BE2C (cell line): ENCODE results near the gene LHFPL6.

Experiments used
- DNase-seq: peaks from one replicate; pipeline ENCODE4 v3.0.0-alpha.2; 2020
- H3K27me3 ChIP-seq: fragments of 250-450 bp; sonication (Bioruptor Pico); 2 replicates; pipeline ENCODE4 v1.5.1; 2020; ENCODE audit warnings: mild to moderate bottlenecking
- H3K36me3 ChIP-seq: fragments of 250-450 bp; sonication (Bioruptor Pico); 2 replicates; pipeline ENCODE4 v1.5.1; 2020; ENCODE audit warnings: mild to moderate bottlenecking
- H3K4me1 ChIP-seq: fragments of 250-450 bp; sonication (Bioruptor Pico); 2 replicates; pipeline ENCODE4 v1.5.1; 2020
- H3K4me3 ChIP-seq: 2 replicates; pipeline ENCODE4 v1.5.1; 2011; ENCODE audit warnings: low read depth, low read length
- H3K9me3 ChIP-seq: fragments of 250-450 bp; sonication (Bioruptor Pico); 2 replicates; pipeline ENCODE4 v1.5.1; 2020
- TF ChIP-seq, protein P1 (sequence below): IDR thresholded peaks from 2 replicates; pipeline ENCODE4 v1.5.1; 2012; ENCODE audit warnings: mild to moderate bottlenecking, low read depth, low read length

The LHFPL6 gene

GRCh38 chr13:39631307-39631706 is 28.3 kb upstream of the LHFPL6 start:
- no peaks in the 10 kb centered on the region for H3K4me1 ChIP-seq
- no peaks in the 10 kb centered on the region for H3K9me3 ChIP-seq
- H3K4me3 ChIP-seq = no peak overlapping the region
- DNase-seq = no peak
- H3K27me3 ChIP-seq = no peaks in the 10 kb centered on the region
- H3K36me3 ChIP-seq = no peaks in the 10 kb centered on the region
- TF ChIP-seq, protein P1, sequence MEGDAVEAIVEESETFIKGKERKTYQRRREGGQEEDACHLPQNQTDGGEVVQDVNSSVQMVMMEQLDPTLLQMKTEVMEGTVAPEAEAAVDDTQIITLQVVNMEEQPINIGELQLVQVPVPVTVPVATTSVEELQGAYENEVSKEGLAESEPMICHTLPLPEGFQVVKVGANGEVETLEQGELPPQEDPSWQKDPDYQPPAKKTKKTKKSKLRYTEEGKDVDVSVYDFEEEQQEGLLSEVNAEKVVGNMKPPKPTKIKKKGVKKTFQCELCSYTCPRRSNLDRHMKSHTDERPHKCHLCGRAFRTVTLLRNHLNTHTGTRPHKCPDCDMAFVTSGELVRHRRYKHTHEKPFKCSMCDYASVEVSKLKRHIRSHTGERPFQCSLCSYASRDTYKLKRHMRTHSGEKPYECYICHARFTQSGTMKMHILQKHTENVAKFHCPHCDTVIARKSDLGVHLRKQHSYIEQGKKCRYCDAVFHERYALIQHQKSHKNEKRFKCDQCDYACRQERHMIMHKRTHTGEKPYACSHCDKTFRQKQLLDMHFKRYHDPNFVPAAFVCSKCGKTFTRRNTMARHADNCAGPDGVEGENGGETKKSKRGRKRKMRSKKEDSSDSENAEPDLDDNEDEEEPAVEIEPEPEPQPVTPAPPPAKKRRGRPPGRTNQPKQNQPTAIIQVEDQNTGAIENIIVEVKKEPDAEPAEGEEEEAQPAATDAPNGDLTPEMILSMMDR = no peak

DNA sequence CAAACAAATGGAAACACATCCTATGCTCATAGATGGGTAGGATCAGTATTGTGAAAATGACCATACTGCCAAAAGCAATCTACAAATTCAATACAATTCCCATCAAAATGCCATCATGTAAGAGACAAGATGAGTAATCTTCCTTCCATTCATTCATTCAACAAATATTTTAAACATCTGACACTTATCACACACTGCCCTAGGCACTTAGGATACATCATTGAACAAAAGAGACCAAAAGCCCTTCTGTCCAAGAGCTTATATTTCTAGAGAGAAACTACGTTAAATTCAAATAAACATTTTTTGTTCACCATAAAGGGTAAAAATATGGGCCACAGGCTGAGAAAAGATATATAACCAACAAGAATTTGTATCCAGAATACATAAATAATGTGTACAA is 20.5 kb upstream of the LHFPL6 start:
- DNase-seq = no peak
- TF ChIP-seq, protein P1 = no peak
- no peaks in the 10 kb centered on the region for H3K9me3 ChIP-seq

GRCh38 chr13:39618561-39618960 is 15.6 kb upstream of the LHFPL6 start:
- H3K4me3 ChIP-seq = no peak overlapping the region
- no peak for DNase-seq
- no peaks in the 10 kb centered on the region for H3K36me3 ChIP-seq
- H3K9me3 ChIP-seq = no peaks in the 10 kb centered on the region
- peaks cover 3% of the 10 kb centered on the region; the same call in 1 of the 2 replicates for H3K4me1 ChIP-seq
- H3K27me3 ChIP-seq = no peaks in the 10 kb centered on the region; the same call in 1 of the 2 replicates
- TF ChIP-seq, protein P1 = no peak

More for the DNA sequence above, 20.5 kb upstream of the LHFPL6 start:
- H3K4me1 ChIP-seq = no peaks in the 10 kb centered on the region
- H3K36me3 ChIP-seq = no peaks in the 10 kb centered on the region
- no peak overlapping the region for H3K4me3 ChIP-seq
- no peaks in the 10 kb centered on the region for H3K27me3 ChIP-seq

GRCh38 chr13:39616087-39616694 is 13.2 kb upstream of the LHFPL6 start:
- TF ChIP-seq, protein P1 = peak; percentile 98
- Histone ChIP-seq H3K36me3 (no peaks in the 10 kb centered on the region), H3K4me3 (no peak overlapping the region), H3K9me3 (no peaks in the 10 kb centered on the region), H3K27me3 (no peaks in the 10 kb centered on the region; the same call in 1 of the 2 replicates), H3K4me1 (peaks cover 3% of the 10 kb centered on the region; the same call in 1 of the 2 replicates)
- DNase-seq = peak; percentile 65

DNA sequence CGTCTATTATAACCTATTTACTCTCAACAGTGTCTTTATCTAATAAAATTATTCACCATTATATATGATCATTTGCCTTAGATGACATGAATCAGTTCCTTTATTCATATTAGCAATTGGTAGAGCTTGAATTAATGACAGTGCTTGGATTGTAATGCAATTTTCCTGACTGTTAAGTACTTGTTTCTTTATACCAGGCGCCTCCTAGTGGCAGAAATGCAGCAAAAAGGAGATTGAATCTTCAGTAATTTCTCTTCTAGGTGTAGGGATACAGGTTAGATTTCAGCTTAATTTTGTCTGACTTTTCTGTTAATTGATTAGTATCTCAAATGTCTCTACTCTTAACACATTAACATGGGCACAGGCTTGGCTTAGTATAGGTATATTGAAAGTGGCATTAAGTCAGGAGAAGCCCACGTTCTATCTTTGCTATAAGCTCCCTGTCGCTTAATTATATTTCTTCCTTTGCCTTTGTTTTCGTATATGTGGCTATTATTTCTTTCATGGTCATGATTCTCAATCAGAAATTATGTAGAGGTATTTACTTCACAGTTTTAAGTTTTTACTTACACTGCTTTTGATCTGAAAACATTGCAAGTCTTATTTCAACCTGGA is 9.1 kb upstream of the LHFPL6 start:
- TF ChIP-seq, protein P1 = peak; percentile 87
- Histone ChIP-seq H3K4me1 (peaks cover 3% of the 10 kb centered on the region; the same call in 1 of the 2 replicates), H3K9me3 (no peaks in the 10 kb centered on the region), H3K27me3 (peaks cover 7% of the 10 kb centered on the region), H3K4me3 (no peak overlapping the region), H3K36me3 (no peaks in the 10 kb centered on the region)
- DNase-seq = peak; percentile 68

- DNase-seq = no peak
These were observed 4.9 kb upstream of the LHFPL6 start for GRCh38 chr13:39607876-39608275.

More at GRCh38 chr13:39607876-39608275, 4.9 kb upstream of the LHFPL6 start:
- Histone ChIP-seq H3K4me3 (no peak overlapping the region), H3K9me3 (no peaks in the 10 kb centered on the region), H3K36me3 (no peaks in the 10 kb centered on the region), H3K27me3 (peaks cover 30% of the 10 kb centered on the region), H3K4me1 (no peaks in the 10 kb centered on the region)
- TF ChIP-seq, protein P1 = no peak
